GM23338 (cell line): ENCODE results near the gene DMKN. TPM values are rescaled to one million over a fixed set of nuclear protein-coding genes. Genes with fewer than 3 reads are reported as not detected.
"Not testable (repeated sequence)": the region's sequence is repeated elsewhere in the genome, so short reads cannot be mapped to it uniquely, and the experiment has no call there.

ENCODE experiments used
- ATAC-seq: fragments of 200-7000 bp; cut with Tn5 transposase; 3 replicates; pipeline ENCODE4 v1.9.1; 2020
- DNase-seq: peaks from one replicate; pipeline ENCODE4 v3.0.0-alpha.2; 2015; ENCODE audit warnings: low spot score
- H2AFZ ChIP-seq: fragments of 200-600 bp; sonication (generic); 2 replicates; pipeline ENCODE4 v1.8.0; 2016; ENCODE audit warnings: antibody characterized with exemption, mild to moderate bottlenecking, moderate library complexity
- H3F3A ChIP-seq: fragments of 200-600 bp; sonication (generic); replicated peaks from 2 replicates; pipeline ENCODE4 v1.8.0; 2017; ENCODE audit warnings: antibody characterized with exemption, mixed run types, low read depth
- H3K27ac ChIP-seq: fragments of 200-600 bp; sonication (generic); 2 replicates; pipeline ENCODE4 v1.6.1; 2016; ENCODE audit warnings: low read depth
- H3K27me3 ChIP-seq: fragments of 200-600 bp; sonication (generic); 2 replicates; pipeline ENCODE4 v1.8.0; 2016; ENCODE audit warnings: mild to moderate bottlenecking, mixed run types, moderate library complexity; ENCODE audit not compliant: insufficient read depth
- H3K36me3 ChIP-seq: fragments of 200-600 bp; sonication (generic); 2 replicates; pipeline ENCODE4 v1.8.0; 2016; ENCODE audit warnings: mild to moderate bottlenecking; ENCODE audit not compliant: insufficient read depth
- H3K4me1 ChIP-seq: fragments of 200-600 bp; sonication (generic); 2 replicates; pipeline ENCODE4 v1.8.0; 2016; ENCODE audit warnings: mild to moderate bottlenecking, moderate library complexity; ENCODE audit not compliant: insufficient read depth
- H3K4me2 ChIP-seq: fragments of 200-600 bp; sonication (generic); 2 replicates; pipeline ENCODE4 v1.7.1; 2017; ENCODE audit warnings: mixed run types
- H3K4me3 ChIP-seq: fragments of 200-600 bp; sonication (generic); 2 replicates; pipeline ENCODE4 v1.6.1; 2016; ENCODE audit warnings: mixed run types
- H3K79me2 ChIP-seq: fragments of 200-600 bp; sonication (generic); replicated peaks from 2 replicates; pipeline ENCODE4 v1.8.0; 2017; ENCODE audit warnings: mild to moderate bottlenecking; ENCODE audit not compliant: insufficient read depth
- H3K9me2 ChIP-seq: fragments of 200-600 bp; sonication (generic); 2 replicates; pipeline ENCODE4 v1.8.0; 2017; ENCODE audit not compliant: insufficient read depth
- H4K20me1 ChIP-seq: fragments of 200-600 bp; sonication (generic); replicated peaks from 2 replicates; pipeline ENCODE4 v1.8.0; 2017; ENCODE audit warnings: mild to moderate bottlenecking; ENCODE audit not compliant: insufficient read depth
- H3K27ac Mint-ChIP-seq: 2 replicates; pipeline ENCODE4 v1.8.0; 2020; ENCODE audit warnings: inconsistent platforms, mild to moderate bottlenecking, moderate library complexity, mixed read lengths
- H3K27me3 Mint-ChIP-seq: 3 replicates; pipeline ENCODE4 v1.8.0; 2022; ENCODE audit warnings: low read depth, mild to moderate bottlenecking, moderate library complexity, mixed read lengths, inconsistent platforms; ENCODE audit not compliant: insufficient read depth, poor library complexity
- H3K36me3 Mint-ChIP-seq: 3 replicates; pipeline ENCODE4 v1.8.0; 2021; ENCODE audit warnings: low read depth, mild to moderate bottlenecking, inconsistent platforms, moderate library complexity, mixed read lengths
- H3K4me1 Mint-ChIP-seq: 3 replicates; pipeline ENCODE4 v1.8.0; 2020; ENCODE audit warnings: mild to moderate bottlenecking, inconsistent platforms, mixed read lengths
- H3K4me3 Mint-ChIP-seq: 3 replicates; pipeline ENCODE4 v1.8.0; 2021; ENCODE audit warnings: moderate library complexity, mild to moderate bottlenecking, inconsistent platforms, mixed read lengths
- H3K9me3 Mint-ChIP-seq: 3 replicates; pipeline ENCODE4 v1.8.0; 2020; ENCODE audit warnings: moderate library complexity, mild to moderate bottlenecking, inconsistent platforms, mixed read lengths
- CREB1 ChIP-seq: fragments of 250-450 bp; sonication (Bioruptor Pico); IDR thresholded peaks from 2 replicates; pipeline ENCODE4 v1.5.0; 2020; ENCODE audit warnings: low read depth, mild to moderate bottlenecking, moderate library complexity
- EZH2 ChIP-seq: fragments of 200-600 bp; sonication (generic); IDR thresholded peaks from one replicate; pipeline ENCODE4 v1.8.0; 2017; ENCODE audit warnings: antibody characterized with exemption, mild to moderate bottlenecking, low read depth; ENCODE audit not compliant: unreplicated experiment
- EZH2phosphoT487 ChIP-seq: fragments of 200-600 bp; sonication (generic); IDR thresholded peaks from one replicate; pipeline ENCODE4 v1.8.1; 2018; ENCODE audit warnings: antibody characterized with exemption; ENCODE audit not compliant: unreplicated experiment
- NANOG ChIP-seq: IDR thresholded peaks from 2 replicates; pipeline ENCODE4 v1.6.1; 2016; ENCODE audit warnings: antibody characterized with exemption, borderline replicate concordance
- POLR2AphosphoS5 ChIP-seq: IDR thresholded peaks from 2 replicates; pipeline ENCODE4 v1.6.1; 2016; ENCODE audit warnings: antibody characterized with exemption, low read depth
- ZNF331 ChIP-seq: fragments of 250-450 bp; sonication (Bioruptor Pico); IDR thresholded peaks from 2 replicates; pipeline ENCODE4 v1.5.0; 2020; ENCODE audit warnings: low read depth, mild to moderate bottlenecking, moderate library complexity
- polyA plus RNA-seq: library from polyadenylated mRNA; unstranded; fragments of >200 nt; fragmentation: Nextera tagmentation; extraction: Ambion mirVana; gene quantifications from 2 replicates; pipeline ENCODE4 v1.2.1, GENCODE V29; 2016
- total RNA-seq: library from RNA; depleted of rRNA; stranded (reverse); fragments of >200 nt; shearing (Covaris generic); gene quantifications from 2 replicates; pipeline ENCODE4 v1.2.3, GENCODE V29; 2014
- TF ChIP-seq, protein P1 (sequence below): IDR thresholded peaks from 2 replicates; pipeline ENCODE4 v1.6.1; 2016; ENCODE audit warnings: antibody characterized with exemption
- TF ChIP-seq, protein P2 (sequence below): fragments of 250-450 bp; sonication (Bioruptor Pico); IDR thresholded peaks from 2 replicates; pipeline ENCODE4 v1.5.0; 2020; ENCODE audit warnings: mild to moderate bottlenecking, moderate library complexity
- TF ChIP-seq, protein P3 (sequence below), 2 experiments: fragments of 200-600 bp in 1 of 2; sonication (generic) in 1 of 2; conservative IDR thresholded peaks; 2 replicates each; pipeline versions ENCODE4 v1.5.1 to v1.6.1; 2016 to 2017; ENCODE audit warnings: antibody characterized with exemption in 2 of 2, low read depth in 2 of 2, mild to moderate bottlenecking in 2 of 2, moderate library complexity in 1 of 2
- TF ChIP-seq, protein P4 (sequence below): IDR thresholded peaks from one replicate; pipeline ENCODE4 v1.6.1; 2018; ENCODE audit warnings: antibody characterized with exemption; ENCODE audit not compliant: unreplicated experiment

The DMKN gene
- total and polyA plus RNA-seq, 2 experiments from 2014 or later = 259 to 569 TPM

DNA sequence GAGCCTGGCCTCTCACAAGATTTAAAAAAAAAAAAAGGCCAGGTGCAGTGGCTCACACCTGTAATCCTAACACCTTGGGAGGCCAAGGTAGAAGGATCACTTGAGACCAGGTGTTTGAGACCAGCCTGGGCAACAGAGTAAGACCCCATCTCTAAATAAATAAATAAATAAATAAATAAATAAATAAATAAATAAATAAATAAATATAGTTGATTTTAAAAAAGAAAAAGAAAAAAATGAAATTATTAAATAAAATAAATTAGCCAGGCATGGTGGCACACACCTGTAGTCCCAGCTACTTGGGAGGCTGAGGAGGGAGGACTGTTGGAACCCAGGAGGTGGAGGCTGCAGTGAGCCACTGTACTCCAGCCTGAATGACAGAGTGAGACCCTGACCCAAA lies 51.7 kb downstream of the DMKN start:
- H3K36me3 Mint-ChIP-seq, ATAC-seq, H3K4me3 ChIP-seq: not testable (repeated sequence)

DNA sequence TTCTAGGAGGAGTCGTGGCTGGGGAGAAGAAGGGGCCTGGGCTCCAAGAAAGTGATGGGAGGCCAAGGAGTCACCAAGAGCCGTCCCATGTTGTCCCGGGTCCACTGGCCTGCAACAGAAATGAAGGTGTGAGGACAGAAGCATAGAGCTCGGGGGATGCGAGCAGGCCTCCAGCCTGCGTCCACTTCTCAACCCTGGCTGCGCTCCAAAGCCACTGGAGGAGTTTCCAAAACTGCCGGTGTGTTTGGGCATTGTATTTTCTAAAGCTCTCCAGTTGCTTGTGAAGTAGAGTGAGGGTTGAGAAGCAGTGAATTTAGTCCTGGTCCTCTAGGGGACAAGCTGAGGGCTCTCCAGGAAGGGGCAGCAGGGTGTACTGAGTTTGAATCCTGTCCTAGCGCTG lies 52.4 kb downstream of the DMKN start:
- DNase-seq (no peak), ATAC-seq (no peak)
- Mint-ChIP-seq H3K4me1 (peaks cover 3% of the 10 kb centered on the region), H3K27ac (no peak overlapping the region), H3K36me3 (no peaks in the 10 kb centered on the region), H3K4me3 (no peak overlapping the region; the same call in 2 of the 3 replicates), H3K27me3 (peaks cover 7% of the 10 kb centered on the region), H3K9me3 (no peaks in the 10 kb centered on the region)
- H3K4me1 ChIP-seq = no peaks in the 10 kb centered on the region
- no peaks in the 10 kb centered on the region for H3K36me3 ChIP-seq
- H3K4me2 ChIP-seq = no peak overlapping the region
- no peak overlapping the region for H3K27ac ChIP-seq
- no peaks in the 10 kb centered on the region for H3K27me3 ChIP-seq
- no peaks in the 10 kb centered on the region for H3F3A ChIP-seq
- H3K4me3 ChIP-seq = no peak overlapping the region
- no peaks in the 10 kb centered on the region for H4K20me1 ChIP-seq
- H2AFZ ChIP-seq = peak overlapping the region; percentile 14; the same call in 1 of the 2 replicates
- no peaks in the 10 kb centered on the region for H3K9me2 ChIP-seq
- no peaks in the 10 kb centered on the region for H3K79me2 ChIP-seq
- TF ChIP-seq CREB1 (CRISPR knock-in tag) = no peak
- TF ChIP-seq, protein P1, sequence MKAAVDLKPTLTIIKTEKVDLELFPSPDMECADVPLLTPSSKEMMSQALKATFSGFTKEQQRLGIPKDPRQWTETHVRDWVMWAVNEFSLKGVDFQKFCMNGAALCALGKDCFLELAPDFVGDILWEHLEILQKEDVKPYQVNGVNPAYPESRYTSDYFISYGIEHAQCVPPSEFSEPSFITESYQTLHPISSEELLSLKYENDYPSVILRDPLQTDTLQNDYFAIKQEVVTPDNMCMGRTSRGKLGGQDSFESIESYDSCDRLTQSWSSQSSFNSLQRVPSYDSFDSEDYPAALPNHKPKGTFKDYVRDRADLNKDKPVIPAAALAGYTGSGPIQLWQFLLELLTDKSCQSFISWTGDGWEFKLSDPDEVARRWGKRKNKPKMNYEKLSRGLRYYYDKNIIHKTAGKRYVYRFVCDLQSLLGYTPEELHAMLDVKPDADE = no peak
- no peak for TF ChIP-seq POLR2AphosphoS5
- no peak for TF ChIP-seq NANOG
- TF ChIP-seq EZH2phosphoT487 = no peak
- TF ChIP-seq, protein P2, sequence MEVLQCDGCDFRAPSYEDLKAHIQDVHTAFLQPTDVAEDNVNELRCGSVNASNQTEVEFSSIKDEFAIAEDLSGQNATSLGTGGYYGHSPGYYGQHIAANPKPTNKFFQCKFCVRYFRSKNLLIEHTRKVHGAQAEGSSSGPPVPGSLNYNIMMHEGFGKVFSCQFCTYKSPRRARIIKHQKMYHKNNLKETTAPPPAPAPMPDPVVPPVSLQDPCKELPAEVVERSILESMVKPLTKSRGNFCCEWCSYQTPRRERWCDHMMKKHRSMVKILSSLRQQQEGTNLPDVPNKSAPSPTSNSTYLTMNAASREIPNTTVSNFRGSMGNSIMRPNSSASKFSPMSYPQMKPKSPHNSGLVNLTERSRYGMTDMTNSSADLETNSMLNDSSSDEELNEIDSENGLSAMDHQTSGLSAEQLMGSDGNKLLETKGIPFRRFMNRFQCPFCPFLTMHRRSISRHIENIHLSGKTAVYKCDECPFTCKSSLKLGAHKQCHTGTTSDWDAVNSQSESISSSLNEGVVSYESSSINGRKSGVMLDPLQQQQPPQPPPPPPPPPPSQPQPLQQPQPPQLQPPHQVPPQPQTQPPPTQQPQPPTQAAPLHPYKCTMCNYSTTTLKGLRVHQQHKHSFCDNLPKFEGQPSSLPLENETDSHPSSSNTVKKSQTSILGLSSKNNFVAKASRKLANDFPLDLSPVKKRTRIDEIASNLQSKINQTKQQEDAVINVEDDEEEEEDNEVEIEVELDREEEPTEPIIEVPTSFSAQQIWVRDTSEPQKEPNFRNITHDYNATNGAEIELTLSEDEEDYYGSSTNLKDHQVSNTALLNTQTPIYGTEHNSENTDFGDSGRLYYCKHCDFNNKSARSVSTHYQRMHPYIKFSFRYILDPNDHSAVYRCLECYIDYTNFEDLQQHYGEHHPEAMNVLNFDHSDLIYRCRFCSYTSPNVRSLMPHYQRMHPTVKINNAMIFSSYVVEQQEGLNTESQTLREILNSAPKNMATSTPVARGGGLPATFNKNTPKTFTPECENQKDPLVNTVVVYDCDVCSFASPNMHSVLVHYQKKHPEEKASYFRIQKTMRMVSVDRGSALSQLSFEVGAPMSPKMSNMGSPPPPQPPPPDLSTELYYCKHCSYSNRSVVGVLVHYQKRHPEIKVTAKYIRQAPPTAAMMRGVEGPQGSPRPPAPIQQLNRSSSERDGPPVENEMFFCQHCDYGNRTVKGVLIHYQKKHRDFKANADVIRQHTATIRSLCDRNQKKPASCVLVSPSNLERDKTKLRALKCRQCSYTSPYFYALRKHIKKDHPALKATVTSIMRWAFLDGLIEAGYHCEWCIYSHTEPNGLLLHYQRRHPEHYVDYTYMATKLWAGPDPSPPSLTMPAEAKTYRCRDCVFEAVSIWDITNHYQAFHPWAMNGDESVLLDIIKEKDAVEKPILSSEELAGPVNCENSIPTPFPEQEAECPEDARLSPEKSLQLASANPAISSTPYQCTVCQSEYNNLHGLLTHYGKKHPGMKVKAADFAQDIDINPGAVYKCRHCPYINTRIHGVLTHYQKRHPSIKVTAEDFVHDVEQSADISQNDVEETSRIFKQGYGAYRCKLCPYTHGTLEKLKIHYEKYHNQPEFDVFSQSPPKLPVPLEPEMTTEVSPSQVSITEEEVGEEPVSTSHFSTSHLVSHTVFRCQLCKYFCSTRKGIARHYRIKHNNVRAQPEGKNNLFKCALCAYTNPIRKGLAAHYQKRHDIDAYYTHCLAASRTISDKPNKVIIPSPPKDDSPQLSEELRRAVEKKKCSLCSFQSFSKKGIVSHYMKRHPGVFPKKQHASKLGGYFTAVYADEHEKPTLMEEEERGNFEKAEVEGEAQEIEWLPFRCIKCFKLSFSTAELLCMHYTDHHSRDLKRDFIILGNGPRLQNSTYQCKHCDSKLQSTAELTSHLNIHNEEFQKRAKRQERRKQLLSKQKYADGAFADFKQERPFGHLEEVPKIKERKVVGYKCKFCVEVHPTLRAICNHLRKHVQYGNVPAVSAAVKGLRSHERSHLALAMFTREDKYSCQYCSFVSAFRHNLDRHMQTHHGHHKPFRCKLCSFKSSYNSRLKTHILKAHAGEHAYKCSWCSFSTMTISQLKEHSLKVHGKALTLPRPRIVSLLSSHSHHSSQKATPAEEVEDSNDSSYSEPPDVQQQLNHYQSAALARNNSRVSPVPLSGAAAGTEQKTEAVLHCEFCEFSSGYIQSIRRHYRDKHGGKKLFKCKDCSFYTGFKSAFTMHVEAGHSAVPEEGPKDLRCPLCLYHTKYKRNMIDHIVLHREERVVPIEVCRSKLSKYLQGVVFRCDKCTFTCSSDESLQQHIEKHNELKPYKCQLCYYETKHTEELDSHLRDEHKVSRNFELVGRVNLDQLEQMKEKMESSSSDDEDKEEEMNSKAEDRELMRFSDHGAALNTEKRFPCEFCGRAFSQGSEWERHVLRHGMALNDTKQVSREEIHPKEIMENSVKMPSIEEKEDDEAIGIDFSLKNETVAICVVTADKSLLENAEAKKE = no peak
- TF ChIP-seq, protein P3, sequence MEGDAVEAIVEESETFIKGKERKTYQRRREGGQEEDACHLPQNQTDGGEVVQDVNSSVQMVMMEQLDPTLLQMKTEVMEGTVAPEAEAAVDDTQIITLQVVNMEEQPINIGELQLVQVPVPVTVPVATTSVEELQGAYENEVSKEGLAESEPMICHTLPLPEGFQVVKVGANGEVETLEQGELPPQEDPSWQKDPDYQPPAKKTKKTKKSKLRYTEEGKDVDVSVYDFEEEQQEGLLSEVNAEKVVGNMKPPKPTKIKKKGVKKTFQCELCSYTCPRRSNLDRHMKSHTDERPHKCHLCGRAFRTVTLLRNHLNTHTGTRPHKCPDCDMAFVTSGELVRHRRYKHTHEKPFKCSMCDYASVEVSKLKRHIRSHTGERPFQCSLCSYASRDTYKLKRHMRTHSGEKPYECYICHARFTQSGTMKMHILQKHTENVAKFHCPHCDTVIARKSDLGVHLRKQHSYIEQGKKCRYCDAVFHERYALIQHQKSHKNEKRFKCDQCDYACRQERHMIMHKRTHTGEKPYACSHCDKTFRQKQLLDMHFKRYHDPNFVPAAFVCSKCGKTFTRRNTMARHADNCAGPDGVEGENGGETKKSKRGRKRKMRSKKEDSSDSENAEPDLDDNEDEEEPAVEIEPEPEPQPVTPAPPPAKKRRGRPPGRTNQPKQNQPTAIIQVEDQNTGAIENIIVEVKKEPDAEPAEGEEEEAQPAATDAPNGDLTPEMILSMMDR (conservative IDR thresholded peaks at IDR 0.05; ENCODE audit: low read depth in 2 of 2) = no peak
- TF ChIP-seq, protein P4, sequence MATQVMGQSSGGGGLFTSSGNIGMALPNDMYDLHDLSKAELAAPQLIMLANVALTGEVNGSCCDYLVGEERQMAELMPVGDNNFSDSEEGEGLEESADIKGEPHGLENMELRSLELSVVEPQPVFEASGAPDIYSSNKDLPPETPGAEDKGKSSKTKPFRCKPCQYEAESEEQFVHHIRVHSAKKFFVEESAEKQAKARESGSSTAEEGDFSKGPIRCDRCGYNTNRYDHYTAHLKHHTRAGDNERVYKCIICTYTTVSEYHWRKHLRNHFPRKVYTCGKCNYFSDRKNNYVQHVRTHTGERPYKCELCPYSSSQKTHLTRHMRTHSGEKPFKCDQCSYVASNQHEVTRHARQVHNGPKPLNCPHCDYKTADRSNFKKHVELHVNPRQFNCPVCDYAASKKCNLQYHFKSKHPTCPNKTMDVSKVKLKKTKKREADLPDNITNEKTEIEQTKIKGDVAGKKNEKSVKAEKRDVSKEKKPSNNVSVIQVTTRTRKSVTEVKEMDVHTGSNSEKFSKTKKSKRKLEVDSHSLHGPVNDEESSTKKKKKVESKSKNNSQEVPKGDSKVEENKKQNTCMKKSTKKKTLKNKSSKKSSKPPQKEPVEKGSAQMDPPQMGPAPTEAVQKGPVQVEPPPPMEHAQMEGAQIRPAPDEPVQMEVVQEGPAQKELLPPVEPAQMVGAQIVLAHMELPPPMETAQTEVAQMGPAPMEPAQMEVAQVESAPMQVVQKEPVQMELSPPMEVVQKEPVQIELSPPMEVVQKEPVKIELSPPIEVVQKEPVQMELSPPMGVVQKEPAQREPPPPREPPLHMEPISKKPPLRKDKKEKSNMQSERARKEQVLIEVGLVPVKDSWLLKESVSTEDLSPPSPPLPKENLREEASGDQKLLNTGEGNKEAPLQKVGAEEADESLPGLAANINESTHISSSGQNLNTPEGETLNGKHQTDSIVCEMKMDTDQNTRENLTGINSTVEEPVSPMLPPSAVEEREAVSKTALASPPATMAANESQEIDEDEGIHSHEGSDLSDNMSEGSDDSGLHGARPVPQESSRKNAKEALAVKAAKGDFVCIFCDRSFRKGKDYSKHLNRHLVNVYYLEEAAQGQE = no peak
- TF ChIP-seq EZH2 = no peak
- TF ChIP-seq ZNF331 (CRISPR knock-in tag) = no peak

More for the DNA sequence above, 51.7 kb downstream of the DMKN start:
- H3K4me1 Mint-ChIP-seq, H3K4me2 ChIP-seq, H3K79me2 ChIP-seq, H3K36me3 ChIP-seq, H3K27ac Mint-ChIP-seq, H3K27ac ChIP-seq, H3K4me3 Mint-ChIP-seq, H3F3A ChIP-seq, H3K4me1 ChIP-seq, H3K9me2 ChIP-seq, H3K27me3 ChIP-seq, H3K9me3 Mint-ChIP-seq, DNase-seq, H4K20me1 ChIP-seq, H3K27me3 Mint-ChIP-seq, H2AFZ ChIP-seq: not testable (repeated sequence)
